ENCODE data around the gene RETREG3.

RETREG3 gene

DNA sequence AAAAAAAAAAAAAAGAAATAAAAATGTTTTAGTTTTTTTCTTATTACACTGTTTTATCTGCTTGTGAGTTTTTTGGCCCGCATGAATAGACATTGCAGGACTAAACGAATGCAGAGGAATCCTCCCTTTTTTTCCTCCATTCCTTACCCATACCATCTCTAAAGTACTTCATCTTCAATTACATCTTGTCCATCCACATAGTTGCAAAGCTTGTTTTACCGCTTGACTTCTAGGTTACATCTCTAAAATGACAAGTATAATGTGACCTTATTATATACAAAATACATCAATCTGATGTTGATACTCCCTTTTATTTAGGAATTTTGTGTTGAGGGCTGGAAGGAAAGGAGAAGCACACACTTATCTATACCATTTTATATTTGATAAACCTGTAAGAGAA lies 12.8 kb downstream of the RETREG3 start:
- TF ChIP-seq, protein P1, sequence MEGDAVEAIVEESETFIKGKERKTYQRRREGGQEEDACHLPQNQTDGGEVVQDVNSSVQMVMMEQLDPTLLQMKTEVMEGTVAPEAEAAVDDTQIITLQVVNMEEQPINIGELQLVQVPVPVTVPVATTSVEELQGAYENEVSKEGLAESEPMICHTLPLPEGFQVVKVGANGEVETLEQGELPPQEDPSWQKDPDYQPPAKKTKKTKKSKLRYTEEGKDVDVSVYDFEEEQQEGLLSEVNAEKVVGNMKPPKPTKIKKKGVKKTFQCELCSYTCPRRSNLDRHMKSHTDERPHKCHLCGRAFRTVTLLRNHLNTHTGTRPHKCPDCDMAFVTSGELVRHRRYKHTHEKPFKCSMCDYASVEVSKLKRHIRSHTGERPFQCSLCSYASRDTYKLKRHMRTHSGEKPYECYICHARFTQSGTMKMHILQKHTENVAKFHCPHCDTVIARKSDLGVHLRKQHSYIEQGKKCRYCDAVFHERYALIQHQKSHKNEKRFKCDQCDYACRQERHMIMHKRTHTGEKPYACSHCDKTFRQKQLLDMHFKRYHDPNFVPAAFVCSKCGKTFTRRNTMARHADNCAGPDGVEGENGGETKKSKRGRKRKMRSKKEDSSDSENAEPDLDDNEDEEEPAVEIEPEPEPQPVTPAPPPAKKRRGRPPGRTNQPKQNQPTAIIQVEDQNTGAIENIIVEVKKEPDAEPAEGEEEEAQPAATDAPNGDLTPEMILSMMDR (IDR thresholded peaks at IDR 0.05; ENCODE audit: control insufficient read depth, insufficient read depth, low read depth, low read length, missing control alignments): no peak
- no peak for DNase-seq (ENCODE audit: low read depth)
- H3K4me3 ChIP-seq (ENCODE audit: control insufficient read depth, low read depth, low read length): no peak overlapping the region

DNA sequence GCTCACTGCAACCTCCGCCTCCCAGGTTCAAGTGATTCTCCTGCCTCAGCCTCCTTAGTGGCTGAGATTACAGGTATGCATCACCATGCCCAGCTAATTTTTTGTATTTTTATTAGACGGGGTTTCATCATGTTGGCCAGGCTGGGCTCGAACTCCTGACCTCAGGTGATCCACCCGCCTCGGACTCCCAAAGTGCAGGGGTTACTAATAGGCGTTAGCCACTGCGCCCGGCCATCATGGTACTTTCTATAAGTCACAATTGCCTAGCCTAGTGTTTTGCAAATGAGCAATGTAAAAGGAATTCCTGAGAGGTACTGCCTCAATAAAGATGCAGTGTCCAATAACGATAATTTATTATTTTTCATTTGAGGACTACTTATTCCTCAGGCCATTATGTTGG lies 17.8 kb downstream of the RETREG3 start:
- TF ChIP-seq, protein P1 (IDR thresholded peaks at IDR 0.05; ENCODE audit: control insufficient read depth, insufficient read depth, low read depth, low read length, missing control alignments): no peak
- no peak for DNase-seq (ENCODE audit: low read depth)
- no peak overlapping the region for H3K4me3 ChIP-seq (ENCODE audit: control insufficient read depth, low read depth, low read length)

DNA sequence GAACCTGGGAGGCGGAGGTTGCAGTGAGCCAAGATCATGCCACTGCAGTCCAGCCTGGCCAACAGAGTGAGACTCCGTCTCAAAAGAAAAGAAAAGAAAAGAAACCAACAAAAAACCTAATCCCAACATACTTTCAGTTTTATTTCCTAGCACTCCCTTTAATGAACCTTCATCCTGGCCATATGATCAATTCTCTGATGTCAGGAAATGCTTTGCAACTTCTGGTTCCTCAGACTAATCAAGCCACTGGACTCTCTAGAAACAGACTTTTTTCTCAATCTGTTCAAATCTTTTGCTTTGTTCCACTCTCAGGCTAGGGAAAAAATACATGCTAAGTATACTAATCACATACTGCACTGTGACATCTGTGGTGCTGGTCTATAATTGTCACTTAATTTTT lies 18.3 kb downstream of the RETREG3 start:
- no peak overlapping the region for H3K4me3 ChIP-seq (ENCODE audit: control insufficient read depth, low read depth, low read length)
- TF ChIP-seq, protein P1 (IDR thresholded peaks at IDR 0.05; ENCODE audit: control insufficient read depth, insufficient read depth, low read depth, low read length, missing control alignments): no peak
- DNase-seq (ENCODE audit: low read depth): no peak

DNA sequence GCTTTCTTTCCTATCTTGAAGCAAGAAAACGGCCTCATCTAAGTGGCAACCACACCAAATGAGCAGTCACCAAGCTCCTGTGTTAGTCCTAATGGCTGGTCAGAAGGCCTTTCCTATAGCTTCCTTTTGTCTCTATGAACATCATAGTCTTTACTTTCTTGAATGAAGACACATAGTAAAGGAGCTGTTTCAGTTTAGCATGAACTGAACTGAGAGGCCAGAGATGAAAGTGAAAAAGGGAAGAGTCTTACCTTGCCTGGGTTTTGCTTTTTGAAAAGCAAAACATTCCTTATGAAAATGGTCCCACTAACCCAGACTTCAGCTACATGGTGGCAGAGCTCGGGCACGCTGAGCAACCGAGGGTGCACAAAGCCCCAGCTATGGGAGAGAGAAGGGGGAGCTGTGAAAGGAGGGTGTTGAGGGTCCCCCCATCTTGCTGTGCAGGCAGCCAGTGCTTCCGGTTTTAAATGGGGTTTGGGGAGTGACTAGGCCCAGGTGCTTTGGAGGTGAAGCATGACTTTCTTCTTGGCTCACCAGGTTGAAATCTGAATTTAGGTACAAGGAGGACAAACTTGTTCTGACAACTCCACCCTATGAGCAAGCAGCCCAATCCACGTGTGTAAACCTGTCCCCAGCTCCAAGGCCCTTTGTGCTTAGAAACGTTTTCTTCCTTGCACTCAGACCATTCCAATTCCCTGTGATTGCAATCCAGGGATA lies 22.5 kb downstream of the RETREG3 start:
- DNase-seq (ENCODE audit: low read depth): no peak
- H3K4me3 ChIP-seq (ENCODE audit: control insufficient read depth, low read depth, low read length): no peak overlapping the region
- TF ChIP-seq, protein P1 (IDR thresholded peaks at IDR 0.05; ENCODE audit: control insufficient read depth, insufficient read depth, low read depth, low read length, missing control alignments): no peak

DNA sequence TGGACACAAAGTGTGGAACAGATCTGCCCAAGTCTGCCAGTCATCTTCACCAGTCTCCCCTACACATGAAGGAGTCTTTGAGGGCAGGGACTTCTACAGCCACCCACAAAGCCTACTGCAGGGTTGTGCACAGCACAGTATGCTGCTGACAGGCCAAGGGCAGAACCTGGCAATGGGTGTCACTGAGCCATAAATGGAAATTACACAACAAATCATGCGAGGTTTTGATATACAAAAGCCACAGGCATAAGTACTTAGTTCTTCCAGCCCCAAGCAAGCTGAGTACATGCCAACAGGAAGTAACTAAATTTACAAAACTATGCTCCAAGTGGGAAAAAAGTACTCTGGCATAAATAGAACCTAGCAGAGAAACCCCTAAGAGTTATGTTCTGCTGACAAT lies 23.8 kb downstream of the RETREG3 start:
- DNase-seq (ENCODE audit: low read depth): no peak
- no peak overlapping the region for H3K4me3 ChIP-seq (ENCODE audit: control insufficient read depth, low read depth, low read length)
- TF ChIP-seq, protein P1 (IDR thresholded peaks at IDR 0.05; ENCODE audit: control insufficient read depth, insufficient read depth, low read depth, low read length, missing control alignments): no peak

DNA sequence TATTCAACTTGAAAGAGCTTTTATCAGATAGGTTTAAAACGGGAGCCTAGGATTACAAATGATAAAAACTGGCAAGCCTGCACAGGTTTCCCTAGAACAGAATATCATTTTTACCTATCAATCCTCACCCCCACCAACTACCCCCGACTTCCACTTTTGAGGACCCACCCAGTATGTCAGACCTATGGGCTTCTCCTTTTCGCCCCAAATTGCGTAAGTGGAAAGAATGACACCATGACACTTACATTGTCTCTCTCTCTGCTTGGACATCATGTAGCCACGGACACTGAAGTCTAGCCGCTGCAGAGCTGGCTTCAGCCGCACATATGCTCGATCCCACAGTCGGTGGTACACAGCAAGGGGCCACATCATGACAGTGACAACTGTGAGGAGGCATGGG lies 24.3 kb downstream of the RETREG3 start:
- TF ChIP-seq, protein P1 (IDR thresholded peaks at IDR 0.05; ENCODE audit: control insufficient read depth, insufficient read depth, low read depth, low read length, missing control alignments): no peak
- no peak overlapping the region for H3K4me3 ChIP-seq (ENCODE audit: control insufficient read depth, low read depth, low read length)
- DNase-seq (ENCODE audit: low read depth): no peak
